ENCODE results near the gene UBE2J1.
A peak's percentile ranks its signal among the peaks of the same experiment; 100 is the strongest.

Gene UBE2J1

DNA sequence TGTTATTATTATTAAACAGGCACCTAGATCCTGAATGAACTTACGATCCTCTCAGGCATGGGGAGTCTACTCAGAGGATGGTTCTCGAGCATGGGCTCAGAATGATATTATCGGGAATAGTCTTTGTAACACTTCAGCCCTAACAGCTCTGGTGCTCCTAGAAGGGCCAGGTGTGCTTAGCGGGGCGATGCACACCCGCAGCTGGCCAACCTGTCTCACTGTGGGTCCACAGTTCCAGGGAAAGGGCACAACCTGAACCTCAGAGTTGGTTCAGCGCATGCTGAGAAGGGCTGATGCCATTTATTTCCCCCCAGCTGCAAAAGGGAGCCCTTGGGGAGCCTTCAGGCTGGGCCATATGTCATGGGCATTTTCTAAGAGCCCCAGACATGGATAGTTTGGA is 33.3 kb upstream of the UBE2J1 start:
- H3K9me3 ChIP-seq (ENCODE audit: control insufficient read depth in 2 of 2, low read length in 2 of 2): no peaks in the 10 kb centered on the region
- no peaks in the 10 kb centered on the region for H3K27me3 ChIP-seq (ENCODE audit: control insufficient read depth in 1 of 2, insufficient read depth in 2 of 2, low read length in 2 of 2)
- H3K4me3 ChIP-seq (ENCODE audit: low read length in 2 of 2): no peak overlapping the region
- no peak overlapping the region for H3K27ac ChIP-seq (ENCODE audit: low read length)
- H3K4me1 ChIP-seq (ENCODE audit: control insufficient read depth, insufficient read depth, low read length): no peaks in the 10 kb centered on the region
- peaks cover 0 to 3% of the 10 kb centered on the region in 2 donors for H3K36me3 ChIP-seq (ENCODE audit: control insufficient read depth in 2 of 2, insufficient read depth in 2 of 2, low read length in 2 of 2)
- no peak overlapping the region for H3K9ac ChIP-seq (ENCODE audit: low read length in 2 of 2)

DNA sequence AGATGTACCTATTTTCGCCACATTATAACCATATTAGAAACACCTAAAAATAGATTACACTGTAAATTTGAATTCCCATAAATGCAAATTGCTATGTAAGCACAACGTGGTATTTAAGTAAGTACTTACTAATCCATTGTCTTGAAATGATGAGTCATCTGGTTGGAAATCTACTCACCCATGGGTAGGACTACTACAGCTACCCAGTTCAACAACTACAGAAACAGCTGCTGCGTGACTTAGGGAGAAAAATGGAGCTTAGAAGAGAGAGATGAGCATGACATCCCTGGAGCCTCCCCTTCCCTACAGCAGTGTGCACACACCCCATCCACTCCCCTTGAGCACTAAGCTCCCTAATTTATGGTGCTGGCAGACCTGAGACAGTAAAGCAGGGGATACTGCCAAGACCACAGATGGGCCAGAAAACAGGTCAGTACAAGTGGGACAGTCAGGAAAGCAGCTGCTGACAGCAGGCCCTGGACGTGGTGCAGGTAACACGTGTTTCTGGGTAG is 32.7 kb upstream of the UBE2J1 start:
- Histone ChIP-seq H3K9me3 (ENCODE audit: control insufficient read depth in 2 of 2, low read length in 2 of 2) (no peaks in the 10 kb centered on the region), H3K9ac (ENCODE audit: low read length in 2 of 2) (no peak overlapping the region), H3K4me1 (ENCODE audit: control insufficient read depth, insufficient read depth, low read length) (no peaks in the 10 kb centered on the region), H3K27ac (ENCODE audit: low read length) (no peak overlapping the region), H3K27me3 (ENCODE audit: control insufficient read depth in 1 of 2, insufficient read depth in 2 of 2, low read length in 2 of 2) (no peaks in the 10 kb centered on the region), H3K4me3 (ENCODE audit: low read length in 2 of 2) (no peak overlapping the region), H3K36me3 (ENCODE audit: control insufficient read depth in 2 of 2, insufficient read depth in 2 of 2, low read length in 2 of 2) (peaks cover 0 to 3% of the 10 kb centered on the region in 2 donors)

- H3K4me1 ChIP-seq (ENCODE audit: control insufficient read depth, insufficient read depth, low read length): no peaks in the 10 kb centered on the region
- no peak overlapping the region for H3K27ac ChIP-seq (ENCODE audit: low read length)
- no peaks in the 10 kb centered on the region for H3K27me3 ChIP-seq (ENCODE audit: control insufficient read depth in 1 of 2, insufficient read depth in 2 of 2, low read length in 2 of 2)
Measured at GRCh38 chr6:89381031-89381430, 28.5 kb upstream of the UBE2J1 start.

GRCh38 chr6:89379281-89379680 is 26.8 kb upstream of the UBE2J1 start:
- Histone ChIP-seq H3K4me3 (ENCODE audit: low read length in 2 of 2) (no peak overlapping the region), H3K9me3 (ENCODE audit: control insufficient read depth in 2 of 2, low read length in 2 of 2) (no peaks in the 10 kb centered on the region), H3K9ac (ENCODE audit: low read length in 2 of 2) (no peak overlapping the region), H3K27ac (ENCODE audit: low read length) (no peak overlapping the region), H3K36me3 (ENCODE audit: control insufficient read depth in 2 of 2, insufficient read depth in 2 of 2, low read length in 2 of 2) (no peaks in the 10 kb centered on the region), H3K27me3 (ENCODE audit: control insufficient read depth in 1 of 2, insufficient read depth in 2 of 2, low read length in 2 of 2) (no peaks in the 10 kb centered on the region), H3K4me1 (ENCODE audit: control insufficient read depth, insufficient read depth, low read length) (no peaks in the 10 kb centered on the region)

More at GRCh38 chr6:89381031-89381430, 28.5 kb upstream of the UBE2J1 start:
- Histone ChIP-seq H3K9ac (ENCODE audit: low read length in 2 of 2) (no peak overlapping the region), H3K36me3 (ENCODE audit: control insufficient read depth in 2 of 2, insufficient read depth in 2 of 2, low read length in 2 of 2) (peaks cover 0 to under 1% of the 10 kb centered on the region in 2 donors), H3K4me3 (ENCODE audit: low read length in 2 of 2) (no peak overlapping the region), H3K9me3 (ENCODE audit: control insufficient read depth in 2 of 2, low read length in 2 of 2) (no peaks in the 10 kb centered on the region)

DNA sequence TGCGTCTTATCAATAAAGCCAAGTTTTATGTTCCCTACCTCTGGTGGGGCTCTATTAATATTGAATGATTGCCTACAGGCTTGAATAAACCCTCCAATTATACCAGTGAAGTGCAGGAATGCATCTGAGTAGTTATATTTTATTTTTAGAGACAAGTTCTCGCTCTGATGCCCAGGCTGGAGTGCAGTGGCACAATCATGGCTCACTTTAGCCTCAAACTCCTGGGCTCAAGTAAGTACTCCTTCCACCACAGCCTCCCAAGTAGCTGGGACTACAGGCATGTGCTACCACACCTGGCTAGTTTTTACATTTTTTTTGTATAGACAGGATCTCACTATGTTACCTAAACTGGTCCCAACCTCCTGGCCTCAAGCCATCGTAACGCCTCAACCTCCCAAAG is 26.1 kb upstream of the UBE2J1 start:
- Histone ChIP-seq H3K9ac (ENCODE audit: low read length in 2 of 2) (no peak overlapping the region), H3K27ac (ENCODE audit: low read length) (no peak overlapping the region), H3K4me3 (ENCODE audit: low read length in 2 of 2) (no peak overlapping the region)

GRCh38 chr6:89375427-89376267 is 23.1 kb upstream of the UBE2J1 start:
- Histone ChIP-seq H3K4me1 (ENCODE audit: control insufficient read depth, insufficient read depth, low read length) (no peaks in the 10 kb centered on the region), H3K36me3 (ENCODE audit: control insufficient read depth in 2 of 2, insufficient read depth in 2 of 2, low read length in 2 of 2) (no peaks in the 10 kb centered on the region), H3K27me3 (ENCODE audit: control insufficient read depth in 1 of 2, insufficient read depth in 2 of 2, low read length in 2 of 2) (no peaks in the 10 kb centered on the region), H3K9me3 (ENCODE audit: control insufficient read depth in 2 of 2, low read length in 2 of 2) (no peaks in the 10 kb centered on the region), H3K27ac (ENCODE audit: low read length) (no peak overlapping the region), H3K9ac (ENCODE audit: low read length in 2 of 2) (no peak overlapping the region), H3K4me3 (ENCODE audit: low read length in 2 of 2) (no peak overlapping the region)

More for the DNA sequence above, 26.1 kb upstream of the UBE2J1 start:
- Histone ChIP-seq H3K36me3 (ENCODE audit: control insufficient read depth in 2 of 2, insufficient read depth in 2 of 2, low read length in 2 of 2) (no peaks in the 10 kb centered on the region), H3K4me1 (ENCODE audit: control insufficient read depth, insufficient read depth, low read length) (no peaks in the 10 kb centered on the region), H3K27me3 (ENCODE audit: control insufficient read depth in 1 of 2, insufficient read depth in 2 of 2, low read length in 2 of 2) (no peaks in the 10 kb centered on the region), H3K9me3 (ENCODE audit: control insufficient read depth in 2 of 2, low read length in 2 of 2) (no peaks in the 10 kb centered on the region)

- no peaks in the 10 kb centered on the region for H3K36me3 ChIP-seq (ENCODE audit: control insufficient read depth in 2 of 2, insufficient read depth in 2 of 2, low read length in 2 of 2)
- H3K4me3 ChIP-seq (ENCODE audit: low read length in 2 of 2): no peak overlapping the region
- H3K27ac ChIP-seq (ENCODE audit: low read length): no peak overlapping the region
- peak overlapping the region in 1 of 2 donors; percentile 2 for H3K9ac ChIP-seq (ENCODE audit: low read length in 2 of 2)
- no peaks in the 10 kb centered on the region for H3K9me3 ChIP-seq (ENCODE audit: control insufficient read depth in 2 of 2, low read length in 2 of 2)
- H3K27me3 ChIP-seq (ENCODE audit: control insufficient read depth in 1 of 2, insufficient read depth in 2 of 2, low read length in 2 of 2): no peaks in the 10 kb centered on the region
- peaks cover 3% of the 10 kb centered on the region for H3K4me1 ChIP-seq (ENCODE audit: control insufficient read depth, insufficient read depth, low read length)
Measured at GRCh38 chr6:89372506-89372901, 20.0 kb upstream of the UBE2J1 start.

- no peaks in the 10 kb centered on the region for H3K9me3 ChIP-seq (ENCODE audit: control insufficient read depth in 2 of 2, low read length in 2 of 2)
- no peak overlapping the region for H3K4me3 ChIP-seq (ENCODE audit: low read length in 2 of 2)
- H3K27ac ChIP-seq (ENCODE audit: low read length): no peak overlapping the region
- H3K9ac ChIP-seq (ENCODE audit: low read length in 2 of 2): peak overlapping the region in 1 of 2 donors; percentile 2
- H3K4me1 ChIP-seq (ENCODE audit: control insufficient read depth, insufficient read depth, low read length): peaks cover 3% of the 10 kb centered on the region
- H3K36me3 ChIP-seq (ENCODE audit: control insufficient read depth in 2 of 2, insufficient read depth in 2 of 2, low read length in 2 of 2): no peaks in the 10 kb centered on the region
- H3K27me3 ChIP-seq (ENCODE audit: control insufficient read depth in 1 of 2, insufficient read depth in 2 of 2, low read length in 2 of 2): no peaks in the 10 kb centered on the region
Measured at GRCh38 chr6:89371849-89372505, 19.5 kb upstream of the UBE2J1 start.

- Histone ChIP-seq H3K9me3 (ENCODE audit: control insufficient read depth in 2 of 2, low read length in 2 of 2) (no peaks in the 10 kb centered on the region), H3K27me3 (ENCODE audit: control insufficient read depth in 1 of 2, insufficient read depth in 2 of 2, low read length in 2 of 2) (no peaks in the 10 kb centered on the region), H3K27ac (ENCODE audit: low read length) (no peak overlapping the region), H3K4me3 (ENCODE audit: low read length in 2 of 2) (no peak overlapping the region), H3K9ac (ENCODE audit: low read length in 2 of 2) (no peak overlapping the region), H3K36me3 (ENCODE audit: control insufficient read depth in 2 of 2, insufficient read depth in 2 of 2, low read length in 2 of 2) (no peaks in the 10 kb centered on the region), H3K4me1 (ENCODE audit: control insufficient read depth, insufficient read depth, low read length) (peaks cover 3% of the 10 kb centered on the region)
Measured at GRCh38 chr6:89368999-89369398, 16.5 kb upstream of the UBE2J1 start.

- Histone ChIP-seq H3K27me3 (ENCODE audit: control insufficient read depth in 1 of 2, insufficient read depth in 2 of 2, low read length in 2 of 2) (no peaks in the 10 kb centered on the region), H3K36me3 (ENCODE audit: control insufficient read depth in 2 of 2, insufficient read depth in 2 of 2, low read length in 2 of 2) (no peaks in the 10 kb centered on the region), H3K4me1 (ENCODE audit: control insufficient read depth, insufficient read depth, low read length) (peaks cover 3% of the 10 kb centered on the region), H3K4me3 (ENCODE audit: low read length in 2 of 2) (no peak overlapping the region), H3K27ac (ENCODE audit: low read length) (no peak overlapping the region), H3K9ac (ENCODE audit: low read length in 2 of 2) (no peak overlapping the region), H3K9me3 (ENCODE audit: control insufficient read depth in 2 of 2, low read length in 2 of 2) (no peaks in the 10 kb centered on the region)
Measured at GRCh38 chr6:89368107-89368506, 15.6 kb upstream of the UBE2J1 start.

- Histone ChIP-seq H3K36me3 (ENCODE audit: control insufficient read depth in 2 of 2, insufficient read depth in 2 of 2, low read length in 2 of 2) (no peaks in the 10 kb centered on the region), H3K4me1 (ENCODE audit: control insufficient read depth, insufficient read depth, low read length) (peaks cover 3% of the 10 kb centered on the region), H3K27me3 (ENCODE audit: control insufficient read depth in 1 of 2, insufficient read depth in 2 of 2, low read length in 2 of 2) (no peaks in the 10 kb centered on the region), H3K27ac (ENCODE audit: low read length) (no peak overlapping the region), H3K4me3 (ENCODE audit: low read length in 2 of 2) (no peak overlapping the region), H3K9me3 (ENCODE audit: control insufficient read depth in 2 of 2, low read length in 2 of 2) (no peaks in the 10 kb centered on the region), H3K9ac (ENCODE audit: low read length in 2 of 2) (no peak overlapping the region)
Measured at GRCh38 chr6:89364586-89364985, 12.1 kb upstream of the UBE2J1 start.

Data from stomach smooth muscle (tissue), 2 donors.